ENCODE results near the gene ZNF181. TPM values are rescaled to one million over a fixed set of nuclear protein-coding genes. Genes with fewer than 3 reads are reported as not detected.
A peak's percentile ranks its signal among the peaks of the same experiment; 100 is the strongest.

The ZNF181 gene
- total RNA-seq, 6 experiments from 2014 or later, result 5.3 to 10.1 (median 8.0) TPM

DNA sequence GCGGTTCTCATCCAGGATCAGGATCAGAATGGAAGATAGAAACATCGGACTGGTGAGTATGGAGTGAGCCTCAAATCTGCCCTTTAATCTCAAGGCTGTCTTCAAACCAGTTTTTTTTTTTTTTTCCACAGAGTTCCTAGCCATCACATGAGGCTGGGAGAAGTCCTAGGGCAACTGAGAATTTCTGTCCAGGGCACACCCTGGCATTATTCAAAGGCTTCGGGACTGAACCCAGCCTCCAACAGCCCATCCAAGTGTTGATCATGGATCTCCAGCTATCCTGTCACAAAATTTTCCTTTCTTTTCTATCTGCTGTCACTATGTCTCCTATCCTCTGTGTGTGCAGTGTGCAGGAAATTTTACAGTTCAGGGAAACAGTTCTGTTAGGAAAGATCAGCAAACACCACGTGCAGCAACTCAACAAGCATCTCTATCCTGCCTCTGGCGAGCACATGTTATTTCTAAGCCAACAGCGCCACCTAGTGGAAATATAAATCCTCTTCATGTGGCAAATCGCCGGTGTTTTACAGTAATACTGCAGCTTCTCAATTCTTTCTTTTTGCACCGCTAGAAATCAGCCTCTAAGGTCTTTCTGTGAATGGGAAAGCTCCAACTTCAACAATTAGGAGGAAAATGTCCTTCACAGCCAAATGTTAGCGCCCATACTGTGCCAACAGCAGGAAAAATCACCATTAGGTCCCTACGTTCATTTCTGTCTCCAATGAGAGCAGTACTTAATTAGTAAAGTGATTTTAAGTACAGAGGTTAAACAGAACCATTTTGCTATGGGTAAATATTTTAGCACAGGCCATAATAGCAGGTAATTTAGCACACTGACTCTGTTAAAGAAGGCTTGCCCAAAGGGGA lies 21.4 kb upstream of the ZNF181 start:
- peak; percentile 85 to 97 (median 90) for ATAC-seq
- Histone ChIP-seq H3K9me3 (peaks cover 0 to 6% (median 0%) of the 10 kb centered on the region in 4 donors), H3K4me3 (no peak overlapping the region), H3K27me3 (no peaks in the 10 kb centered on the region), H3K4me1 (no peaks in the 10 kb centered on the region), H3K36me3 (no peaks in the 10 kb centered on the region), H3K27ac (no peak overlapping the region)
- intact Hi-C loops (cut with DNase I), result loop anchor here (5.0 to 10.0 kb wide), 4 partner anchors 75 to 215 kb away; no protein-coding TSS in a partner anchor
- DNase-seq, result peak in 1 of 3 donors; percentile 68
- WGBS (ENCODE audit: insufficient coverage, low coverage, low lambda C conversion rate, missing lambda C conversion rate), result 38% methylated on average over 11 of the region's 11 CpGs
- TF ChIP-seq POLR2A (IDR thresholded peaks at IDR 0.05), result no peak
- TF ChIP-seq CTCF (IDR thresholded peaks at IDR 0.05), result peak; percentile 77 to 94 (median 82)

- H3K36me3 ChIP-seq, result no peaks in the 10 kb centered on the region
- ATAC-seq, result no peak
- intact Hi-C loops (cut with DNase I), result loop anchor here (5.0 to 10.0 kb wide), 4 partner anchors 76 to 216 kb away; no protein-coding TSS in a partner anchor
Observed at GRCh38 chr19:34713262-34713637, 20.8 kb upstream of the ZNF181 start.

DNA sequence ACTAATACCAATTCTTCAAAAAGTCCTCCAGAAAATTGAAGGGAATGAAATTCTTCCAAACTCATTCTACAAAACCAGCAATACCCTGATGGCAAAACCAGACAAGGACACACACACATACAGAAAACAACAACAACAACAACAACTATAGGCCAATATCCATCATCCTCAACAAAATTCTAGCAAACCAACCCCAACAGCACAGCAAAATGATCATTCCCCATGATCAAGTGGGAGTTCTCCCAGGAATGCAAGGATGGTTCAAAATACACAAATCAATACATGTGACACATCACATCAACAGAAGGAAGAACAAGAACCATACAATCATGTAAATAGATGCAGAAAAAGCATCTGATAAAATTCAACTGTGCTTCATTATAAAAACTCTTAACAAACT lies 18.7 kb upstream of the ZNF181 start:
- ATAC-seq (no peak), DNase-seq (no peak)
- Histone ChIP-seq H3K36me3 (no peaks in the 10 kb centered on the region), H3K27ac (no peak overlapping the region), H3K4me1 (no peaks in the 10 kb centered on the region), H3K4me3 (no peak overlapping the region), H3K9me3 (peaks cover 0 to 6% (median 0%) of the 10 kb centered on the region in 4 donors), H3K27me3 (no peaks in the 10 kb centered on the region)
- TF ChIP-seq CTCF (IDR thresholded peaks at IDR 0.05) (no peak), POLR2A (IDR thresholded peaks at IDR 0.05) (no peak)
- intact Hi-C loops (cut with DNase I), result loop anchor here (10.0 kb wide), 2 partner anchors 81 to 211 kb away; no protein-coding TSS in a partner anchor

More at GRCh38 chr19:34713262-34713637, 20.8 kb upstream of the ZNF181 start:
- DNase-seq, result no peak
- Histone ChIP-seq H3K9me3 (peaks cover 0 to 6% (median 0%) of the 10 kb centered on the region in 4 donors), H3K27me3 (no peaks in the 10 kb centered on the region), H3K27ac (no peak overlapping the region), H3K4me1 (no peaks in the 10 kb centered on the region), H3K4me3 (no peak overlapping the region)
- TF ChIP-seq CTCF (IDR thresholded peaks at IDR 0.05) (no peak), POLR2A (IDR thresholded peaks at IDR 0.05) (no peak)
- WGBS (ENCODE audit: insufficient coverage, low coverage, low lambda C conversion rate, missing lambda C conversion rate), result 83% methylated on average over 2 of the region's 2 CpGs

GRCh38 chr19:34722353-34722752 lies 11.7 kb upstream of the ZNF181 start:
- Histone ChIP-seq H3K27ac (no peak overlapping the region), H3K36me3 (no peaks in the 10 kb centered on the region), H3K4me1 (no peaks in the 10 kb centered on the region), H3K4me3 (no peak overlapping the region), H3K27me3 (no peaks in the 10 kb centered on the region), H3K9me3 (no peaks in the 10 kb centered on the region)
- DNase-seq (no peak), ATAC-seq (no peak)
- TF ChIP-seq POLR2A (IDR thresholded peaks at IDR 0.05), result no peak
- no peak for TF ChIP-seq CTCF (IDR thresholded peaks at IDR 0.05)
- intact Hi-C loops (cut with DNase I), result no loop called here
- WGBS (ENCODE audit: insufficient coverage, low coverage, low lambda C conversion rate, missing lambda C conversion rate), result 49% methylated on average over 9 of the region's 11 CpGs
